SJSA1 (cell line): Measurements from ENCODE around the gene ZIC1. TPM values are rescaled to one million over a fixed set of nuclear protein-coding genes. Genes with fewer than 3 reads are reported as not detected.

Experiments used
- DNase-seq, 2 experiments: peaks; one replicate each; pipeline ENCODE4 v3.0.0-alpha.2; 2015 to 2020; ENCODE audit warnings: low spot score in 2 of 2, low read depth in 1 of 2
- H3K27ac ChIP-seq: fragments of 250-450 bp; sonication (Bioruptor Pico); 2 replicates; pipeline ENCODE4 v1.5.1; 2020; ENCODE audit warnings: mild to moderate bottlenecking, moderate library complexity
- H3K27me3 ChIP-seq: fragments of 250-450 bp; sonication (Bioruptor Pico); replicated peaks from 2 replicates; pipeline ENCODE4 v1.5.1; 2020; ENCODE audit warnings: mild to moderate bottlenecking, moderate library complexity
- H3K36me3 ChIP-seq: fragments of 250-450 bp; sonication (Bioruptor Pico); 2 replicates; pipeline ENCODE4 v1.5.1; 2020; ENCODE audit warnings: mild to moderate bottlenecking
- H3K4me1 ChIP-seq: fragments of 250-450 bp; sonication (Bioruptor Pico); replicated peaks from 2 replicates; pipeline ENCODE4 v1.6.1; 2021; ENCODE audit warnings: mild to moderate bottlenecking
- H3K4me3 ChIP-seq: fragments of 250-450 bp; sonication (Bioruptor Pico); 2 replicates; pipeline ENCODE4 v1.5.1; 2020; ENCODE audit warnings: mild to moderate bottlenecking
- H3K9me3 ChIP-seq: fragments of 250-450 bp; sonication (Bioruptor Pico); replicated peaks from 2 replicates; pipeline ENCODE4 v1.5.1; 2020; ENCODE audit warnings: mild to moderate bottlenecking
- total RNA-seq: library from RNA; depleted of rRNA; stranded (reverse); fragments of >200 nt; shearing (Covaris generic); gene quantifications from 2 replicates; pipeline ENCODE4 v1.2.3, GENCODE V29; 2014

ZIC1 gene
- total RNA-seq, 1 experiment from 2014 or later = 7.1 TPM

DNA sequence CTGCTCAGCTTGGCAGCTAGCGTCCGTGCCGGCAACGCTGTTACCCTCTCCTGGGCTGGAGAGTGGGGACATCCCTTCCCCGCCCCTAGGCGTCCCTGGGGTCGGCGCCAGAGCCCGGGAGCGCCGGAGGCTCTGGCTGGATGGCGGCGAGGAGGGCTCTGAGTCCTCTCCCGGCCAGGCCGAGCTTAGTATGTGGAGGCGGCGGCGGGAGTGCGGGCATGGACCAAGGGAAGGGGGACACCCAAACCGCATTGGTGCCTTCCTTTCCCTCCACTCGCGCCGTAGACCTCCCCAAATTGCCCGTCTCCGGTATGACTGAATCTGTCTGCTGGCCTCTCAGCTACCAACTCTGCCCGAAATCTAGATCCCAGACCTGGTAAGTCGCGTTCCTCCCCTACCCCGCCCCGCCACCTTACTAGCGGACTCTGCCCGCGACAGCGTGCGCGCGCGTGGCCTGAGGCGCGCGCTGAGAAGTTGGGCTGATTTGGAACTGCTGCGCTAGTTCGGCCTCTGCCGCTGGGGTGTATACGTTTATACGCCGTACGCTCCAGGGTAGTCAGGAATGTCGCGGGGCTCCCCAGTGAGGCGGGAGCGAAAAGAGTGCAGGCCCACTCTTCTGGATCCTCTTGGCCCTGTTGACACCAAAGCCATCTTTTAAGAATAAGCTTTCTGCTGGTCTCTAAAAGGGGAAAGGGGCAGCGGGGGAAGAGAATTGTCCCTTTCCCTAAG lies 12.2 kb downstream of the ZIC1 start:
- Histone ChIP-seq H3K27me3 (peaks cover 4% of the 10 kb centered on the region; the same call in 1 of the 2 replicates), H3K27ac (no peak overlapping the region), H3K36me3 (no peaks in the 10 kb centered on the region; the same call in 1 of the 2 replicates), H3K9me3 (no peaks in the 10 kb centered on the region), H3K4me1 (no peaks in the 10 kb centered on the region), H3K4me3 (no peak overlapping the region)
- DNase-seq = no peak

DNA sequence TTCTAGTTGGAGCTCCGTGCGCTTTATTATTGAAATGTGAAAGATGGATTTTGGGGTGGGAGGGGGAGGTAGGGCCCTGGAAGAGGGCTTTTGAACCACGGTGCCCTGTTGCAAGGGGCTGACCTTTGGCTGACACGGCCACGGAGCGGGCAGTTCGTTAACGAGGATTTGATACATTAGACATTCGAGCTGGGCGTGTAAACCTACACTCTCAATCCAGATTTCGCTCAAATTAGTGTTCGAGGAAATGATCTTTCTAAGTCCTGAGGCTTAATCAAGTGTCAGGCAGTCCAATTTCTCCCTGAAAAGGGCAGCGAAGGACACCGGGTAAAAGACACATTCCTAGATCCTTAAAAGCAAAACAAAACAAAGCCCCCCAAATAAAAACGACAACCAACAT lies 13.0 kb downstream of the ZIC1 start:
- Histone ChIP-seq H3K4me3 (no peak overlapping the region), H3K27ac (no peak overlapping the region)

DNA sequence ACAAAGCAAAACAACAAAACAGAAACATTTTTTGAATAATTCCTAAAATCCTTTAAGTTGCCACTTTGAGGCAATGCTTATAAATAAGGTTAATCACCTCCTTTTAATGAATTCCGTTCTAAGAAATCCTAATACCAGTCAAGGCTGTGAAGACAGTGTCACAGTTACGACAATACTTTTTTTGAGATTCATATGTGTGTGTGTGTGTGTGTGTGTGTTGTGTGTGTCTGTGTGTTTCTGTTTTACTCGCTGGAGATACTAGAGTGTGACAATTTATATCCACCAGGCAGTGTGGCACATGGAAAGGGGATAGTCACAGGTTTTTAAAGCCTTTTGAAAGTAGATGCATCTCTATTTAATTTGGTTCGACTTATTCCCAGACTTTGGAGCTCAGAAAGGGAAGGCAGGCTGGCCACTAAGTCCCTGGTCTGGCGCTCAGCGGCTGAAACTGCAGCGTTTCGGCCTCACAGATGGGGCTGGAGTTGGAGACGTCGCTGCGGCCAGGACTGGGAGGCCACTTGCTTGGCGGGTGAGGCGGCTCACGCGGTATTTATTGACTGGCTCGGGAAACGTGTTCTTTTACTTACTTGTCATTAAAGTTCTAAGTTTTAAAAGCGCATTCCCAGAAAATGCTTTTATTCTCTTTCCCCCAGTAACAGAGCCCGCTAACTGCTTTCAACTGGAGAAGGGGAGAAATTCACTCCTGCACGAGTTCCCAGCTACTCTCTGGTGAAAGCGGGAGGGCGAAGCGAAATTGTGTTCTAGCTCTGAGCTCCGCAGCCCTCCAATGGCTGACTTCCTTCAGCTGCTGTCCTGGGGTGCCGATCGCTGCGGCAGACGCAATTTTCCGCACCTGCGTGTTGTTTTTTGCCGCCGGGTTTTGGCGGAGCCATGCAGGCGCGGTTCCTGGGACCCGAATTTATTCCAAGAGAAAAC lies 13.7 kb downstream of the ZIC1 start:
- Histone ChIP-seq H3K27ac (no peak overlapping the region), H3K9me3 (no peaks in the 10 kb centered on the region)
- no peak for DNase-seq

More for the DNA sequence above, 13.0 kb downstream of the ZIC1 start:
- Histone ChIP-seq H3K27me3 (peaks cover 7% of the 10 kb centered on the region; the same call in 1 of the 2 replicates), H3K9me3 (no peaks in the 10 kb centered on the region), H3K4me1 (no peaks in the 10 kb centered on the region), H3K36me3 (no peaks in the 10 kb centered on the region)
- no peak for DNase-seq

DNA sequence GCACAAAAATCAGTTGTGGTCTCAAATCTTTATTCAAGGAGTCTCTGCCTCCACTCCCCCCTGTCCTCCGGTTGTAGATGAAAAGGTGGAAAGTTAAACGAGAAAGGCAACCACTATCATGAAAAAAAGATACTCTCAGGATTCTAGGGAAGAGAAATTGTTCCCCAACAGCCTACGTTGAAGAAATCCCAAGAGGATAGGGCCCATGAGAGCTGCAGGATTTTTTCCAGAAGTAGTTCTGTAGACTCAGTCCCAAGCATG lies 14.3 kb downstream of the ZIC1 start:
- H3K36me3 ChIP-seq = no peaks in the 10 kb centered on the region
- H3K9me3 ChIP-seq = no peaks in the 10 kb centered on the region
- no peak for DNase-seq
- H3K27ac ChIP-seq = no peak overlapping the region
- no peaks in the 10 kb centered on the region for H3K4me1 ChIP-seq
- no peak overlapping the region for H3K4me3 ChIP-seq
- peaks cover 7% of the 10 kb centered on the region; the same call in 1 of the 2 replicates for H3K27me3 ChIP-seq

More for the DNA sequence above, 13.7 kb downstream of the ZIC1 start:
- Histone ChIP-seq H3K27me3 (peaks cover 7% of the 10 kb centered on the region; the same call in 1 of the 2 replicates), H3K4me3 (no peak overlapping the region), H3K4me1 (no peaks in the 10 kb centered on the region), H3K36me3 (no peaks in the 10 kb centered on the region)

DNA sequence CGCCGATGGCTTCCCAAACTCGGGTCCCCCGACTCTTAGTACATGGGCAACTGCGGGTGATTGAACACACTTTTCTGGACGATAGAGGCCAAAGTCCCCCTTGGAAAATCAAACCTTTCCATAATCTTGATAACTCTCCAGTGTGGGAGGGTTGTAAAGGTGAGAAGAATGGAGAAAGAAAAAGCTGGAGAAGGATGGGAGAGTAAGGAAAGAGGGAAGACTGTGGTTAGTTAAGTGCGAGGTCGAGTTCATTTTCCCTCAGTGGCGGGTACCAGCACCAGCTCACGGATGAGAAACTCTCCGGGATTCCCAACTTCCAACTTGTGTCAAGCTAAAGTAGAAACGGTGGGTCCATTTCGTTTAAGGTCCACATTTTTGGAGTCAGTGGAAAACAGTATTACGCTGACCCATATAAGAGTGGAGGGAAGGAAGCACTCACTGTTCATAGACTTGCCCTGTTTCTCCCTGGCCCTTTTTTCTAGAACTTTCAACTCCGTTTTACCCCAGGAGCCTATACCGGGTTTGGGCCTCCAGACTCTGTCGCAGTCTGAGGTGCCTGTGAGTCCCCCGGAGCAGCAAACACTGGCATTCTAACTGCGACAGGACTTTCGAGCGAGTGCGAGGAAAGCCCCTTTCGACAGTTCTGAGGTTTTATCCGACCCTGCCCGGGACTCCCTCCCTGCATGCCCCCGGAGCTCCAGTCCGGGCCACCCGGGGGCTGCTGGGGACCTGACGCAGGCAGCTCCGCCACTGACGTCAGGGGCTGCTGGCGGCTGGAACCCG lies 14.8 kb downstream of the ZIC1 start:
- Histone ChIP-seq H3K36me3 (no peaks in the 10 kb centered on the region), H3K27ac (no peak overlapping the region), H3K4me1 (no peaks in the 10 kb centered on the region), H3K4me3 (no peak overlapping the region), H3K27me3 (peaks cover 7% of the 10 kb centered on the region; the same call in 1 of the 2 replicates), H3K9me3 (no peaks in the 10 kb centered on the region)
- DNase-seq = no peak

DNA sequence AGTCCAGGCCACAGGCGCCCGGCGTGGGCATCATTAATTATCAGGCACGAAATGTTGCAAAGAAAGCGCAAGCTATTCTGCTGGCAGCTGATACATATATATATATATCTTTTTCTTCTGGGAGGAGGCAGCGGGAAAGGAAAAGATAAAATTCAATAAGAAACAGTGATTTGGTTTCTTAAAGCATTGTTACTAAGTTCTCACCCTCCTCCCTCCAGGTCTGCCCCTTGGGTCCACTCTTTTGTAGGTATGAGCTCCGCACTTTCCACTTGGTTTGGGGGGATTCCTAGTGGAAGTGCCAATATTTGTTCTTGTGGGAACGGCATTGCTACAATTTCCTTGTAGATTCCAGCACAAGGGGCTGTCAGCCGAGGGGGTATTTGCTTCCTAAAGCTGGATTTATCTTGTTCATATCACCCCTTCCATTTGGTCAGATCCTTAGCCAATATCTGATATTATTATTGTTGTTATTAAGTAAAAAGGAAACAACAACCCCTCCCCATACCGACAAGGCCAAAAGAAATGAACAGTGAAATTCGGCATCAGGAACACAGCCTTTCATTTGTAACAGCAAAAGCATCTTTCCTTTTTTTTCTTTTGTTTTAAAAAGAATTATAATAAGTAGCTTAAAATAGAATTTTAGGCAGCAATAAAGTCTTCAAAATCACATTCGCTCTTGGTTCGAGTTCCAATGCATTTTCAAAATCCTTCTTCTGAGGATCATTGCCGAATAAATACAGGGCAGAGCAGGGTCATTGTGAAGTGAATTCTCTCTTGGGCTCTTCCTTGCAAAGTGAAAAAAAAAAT lies 15.6 kb downstream of the ZIC1 start:
- H3K27me3 ChIP-seq = peaks cover 7% of the 10 kb centered on the region; the same call in 1 of the 2 replicates
- H3K27ac ChIP-seq = no peak overlapping the region
- H3K9me3 ChIP-seq = no peaks in the 10 kb centered on the region
- H3K4me1 ChIP-seq = no peaks in the 10 kb centered on the region
- no peak for DNase-seq
- no peak overlapping the region for H3K4me3 ChIP-seq
- no peaks in the 10 kb centered on the region for H3K36me3 ChIP-seq

DNA sequence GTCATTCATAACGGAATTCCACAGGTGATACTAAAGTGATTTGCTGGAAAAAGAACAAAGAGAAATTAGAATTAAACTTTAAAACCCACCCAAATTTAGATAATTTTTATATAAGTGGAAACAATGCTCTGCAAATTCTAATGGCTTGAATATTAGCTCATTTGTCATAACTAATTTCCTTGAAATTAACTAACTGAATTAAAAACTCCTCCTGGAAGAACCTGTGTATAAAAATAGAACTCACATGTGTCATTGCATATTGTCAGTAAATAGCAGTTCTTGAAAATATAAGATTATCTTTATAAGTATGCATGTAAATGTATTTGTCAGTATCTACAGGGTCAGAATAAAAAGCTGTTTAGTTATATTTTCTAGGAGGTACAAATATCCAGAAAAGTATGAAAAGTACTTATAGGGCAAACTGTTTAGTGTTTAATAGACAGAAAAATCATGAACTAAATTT lies 16.3 kb downstream of the ZIC1 start:
- Histone ChIP-seq H3K9me3 (no peaks in the 10 kb centered on the region), H3K27me3 (peaks cover 7% of the 10 kb centered on the region; the same call in 1 of the 2 replicates), H3K4me1 (no peaks in the 10 kb centered on the region), H3K27ac (no peak overlapping the region), H3K36me3 (no peaks in the 10 kb centered on the region), H3K4me3 (no peak overlapping the region)
- no peak for DNase-seq

DNA sequence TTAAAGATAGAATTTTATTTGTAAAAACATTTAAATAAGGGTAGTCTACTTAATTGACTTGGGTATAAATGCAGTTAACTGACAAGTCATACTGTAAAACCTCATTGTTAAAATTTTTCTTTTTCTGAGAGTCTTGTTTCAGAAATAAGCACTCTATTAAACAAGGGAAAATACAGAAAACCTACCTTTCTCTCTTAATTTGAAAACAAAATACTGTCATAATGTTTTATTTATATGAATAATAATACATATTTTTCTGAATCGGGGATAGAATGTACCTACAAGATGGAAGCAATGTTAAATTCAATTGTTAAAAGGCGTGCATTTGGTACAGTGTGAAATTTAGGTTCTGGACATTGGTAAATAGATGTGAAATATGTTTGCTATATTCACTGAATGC lies 17.8 kb downstream of the ZIC1 start:
- H3K4me1 ChIP-seq = no peaks in the 10 kb centered on the region
- H3K36me3 ChIP-seq = no peaks in the 10 kb centered on the region
- H3K9me3 ChIP-seq = no peaks in the 10 kb centered on the region
- DNase-seq = no peak
- H3K27me3 ChIP-seq = peaks cover 7% of the 10 kb centered on the region; the same call in 1 of the 2 replicates
- no peak overlapping the region for H3K4me3 ChIP-seq
- H3K27ac ChIP-seq = no peak overlapping the region

DNA sequence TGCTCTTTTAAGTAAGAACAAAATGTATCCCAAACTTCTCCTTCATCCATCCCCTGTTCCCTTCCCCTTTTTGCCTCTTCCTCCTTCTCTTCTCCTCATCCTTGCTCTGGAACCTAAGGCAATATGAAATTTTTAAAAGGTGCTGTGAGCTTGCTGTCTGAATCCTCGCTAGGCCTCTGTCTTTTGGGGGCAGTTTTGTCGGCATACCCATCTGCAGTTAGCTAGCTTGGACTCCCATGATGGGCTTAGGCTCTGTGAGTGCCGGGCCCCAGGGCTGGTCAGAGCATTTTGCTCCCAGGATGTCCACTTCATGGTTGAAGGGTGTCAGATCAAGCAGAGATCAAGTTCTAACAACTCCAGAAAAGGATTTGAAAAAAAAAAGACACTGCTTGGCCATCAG lies 18.6 kb downstream of the ZIC1 start:
- no peaks in the 10 kb centered on the region for H3K9me3 ChIP-seq
- no peak for DNase-seq
- peaks cover 7% of the 10 kb centered on the region; the same call in 1 of the 2 replicates for H3K27me3 ChIP-seq
- H3K27ac ChIP-seq = no peak overlapping the region
- no peaks in the 10 kb centered on the region for H3K4me1 ChIP-seq
- H3K4me3 ChIP-seq = no peak overlapping the region
- no peaks in the 10 kb centered on the region for H3K36me3 ChIP-seq

DNA sequence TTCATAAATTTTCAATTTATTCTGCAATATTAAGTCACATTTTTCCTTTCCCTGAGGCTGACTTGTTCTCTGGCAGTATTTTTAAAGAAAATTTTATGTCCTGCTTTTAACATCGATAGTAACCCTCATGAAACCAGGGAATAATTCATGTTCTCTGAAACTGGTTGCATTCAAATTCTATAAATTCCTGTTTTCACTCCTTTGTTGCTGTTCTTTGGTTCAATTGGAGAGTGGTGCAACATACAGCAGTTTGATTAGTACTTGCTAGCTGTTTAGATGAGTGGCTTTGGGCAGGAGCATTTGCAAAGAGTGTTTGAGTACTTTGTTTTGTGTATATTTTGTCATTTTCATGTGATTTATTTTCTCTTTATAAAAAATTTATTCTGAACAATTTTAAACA lies 19.2 kb downstream of the ZIC1 start:
- no peak overlapping the region for H3K4me3 ChIP-seq
- H3K4me1 ChIP-seq = no peaks in the 10 kb centered on the region
- no peaks in the 10 kb centered on the region for H3K36me3 ChIP-seq
- DNase-seq = no peak
- no peak overlapping the region for H3K27ac ChIP-seq
- H3K27me3 ChIP-seq = peaks cover 7% of the 10 kb centered on the region; the same call in 1 of the 2 replicates
- H3K9me3 ChIP-seq = no peaks in the 10 kb centered on the region

DNA sequence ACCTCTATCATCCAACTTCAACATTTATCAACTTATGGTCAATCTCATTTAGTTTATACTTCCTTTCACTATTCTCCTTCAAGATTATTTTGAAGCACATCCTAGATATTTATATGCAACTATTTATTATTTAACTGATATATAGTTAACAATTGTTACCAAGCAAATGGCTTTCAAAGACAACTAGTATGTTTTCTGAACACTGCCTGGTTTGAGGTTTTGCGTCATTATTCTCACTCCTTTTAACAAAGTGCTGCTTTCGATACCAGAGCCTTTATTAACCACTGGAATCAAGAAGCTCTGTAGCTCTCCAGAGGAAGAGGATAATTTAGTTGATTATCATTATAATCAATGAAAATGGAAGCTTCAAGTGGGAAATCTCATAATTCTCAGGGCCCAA lies 19.6 kb downstream of the ZIC1 start:
- Histone ChIP-seq H3K36me3 (no peaks in the 10 kb centered on the region), H3K27ac (no peak overlapping the region), H3K4me3 (no peak overlapping the region), H3K9me3 (no peaks in the 10 kb centered on the region), H3K27me3 (peaks cover 7% of the 10 kb centered on the region; the same call in 1 of the 2 replicates), H3K4me1 (no peaks in the 10 kb centered on the region)
- no peak for DNase-seq

DNA sequence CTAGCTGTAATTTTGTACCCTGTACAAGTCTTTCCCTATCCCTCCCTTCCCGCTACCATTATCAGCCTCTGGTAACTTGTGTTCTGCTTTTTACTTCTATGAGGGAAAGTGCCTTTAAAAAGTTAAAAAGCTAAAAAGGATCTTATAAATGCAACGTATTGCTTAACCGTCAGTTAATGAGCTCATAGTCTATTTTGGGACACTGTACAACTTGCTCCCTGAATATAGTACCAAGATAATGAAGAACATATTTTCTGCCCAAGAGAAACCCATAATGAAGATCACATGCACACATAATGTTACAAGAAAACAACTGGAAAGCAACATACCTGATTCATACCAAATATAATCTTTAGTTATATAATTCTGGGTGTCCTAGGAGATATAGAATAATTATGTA lies 22.6 kb downstream of the ZIC1 start:
- no peak overlapping the region for H3K4me3 ChIP-seq
- H3K4me1 ChIP-seq = no peaks in the 10 kb centered on the region
- H3K36me3 ChIP-seq = no peaks in the 10 kb centered on the region
- no peak for DNase-seq
- H3K9me3 ChIP-seq = no peaks in the 10 kb centered on the region
- no peak overlapping the region for H3K27ac ChIP-seq
- no peaks in the 10 kb centered on the region for H3K27me3 ChIP-seq

DNA sequence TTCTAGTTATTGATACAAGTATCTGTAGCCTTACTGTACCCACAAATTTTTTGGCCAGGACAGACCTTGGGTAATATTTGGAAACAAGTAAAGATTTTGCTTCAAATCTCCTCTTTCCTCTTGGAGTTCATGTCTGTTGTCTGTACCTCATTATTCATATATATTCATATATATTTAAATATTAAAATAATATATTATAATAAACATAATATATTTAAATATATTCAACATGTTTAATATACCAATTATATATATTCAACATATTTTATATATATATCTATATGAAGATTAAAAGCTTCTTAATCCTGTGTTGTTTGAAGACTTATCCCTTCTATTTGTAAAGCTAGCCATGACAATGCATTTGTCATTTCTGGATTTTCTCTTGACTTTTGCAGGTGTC lies 38.1 kb downstream of the ZIC1 start:
- H3K27me3 ChIP-seq = no peaks in the 10 kb centered on the region
- H3K4me3 ChIP-seq = no peak overlapping the region
- H3K36me3 ChIP-seq = no peaks in the 10 kb centered on the region
- DNase-seq = no peak
- no peaks in the 10 kb centered on the region for H3K4me1 ChIP-seq
- no peak overlapping the region for H3K27ac ChIP-seq
- no peaks in the 10 kb centered on the region for H3K9me3 ChIP-seq
